Endothelial cell of umbilical vein (primary cell): ENCODE measurements around the gene CHAC1. TPM values are rescaled to one million over a fixed set of nuclear protein-coding genes. Genes with fewer than 3 reads are reported as not detected.

Experiments used
- BruUV-seq: library from RNA; stranded (reverse); fragments of 400-500 nt; replicated peaks from 2 replicates; lab custom pipeline; 2021; lab: Mats Ljungman, UMichigan
- CTCF ChIA-PET: fragments of 300-600, 350-600 bp; sonication (Branson Sonifier 250); formaldehyde crosslinking; loops from one replicate; lab custom pipeline; 2021; ENCODE audit warnings: antibody characterized with exemption, inconsistent platforms; lab: Charles Lee
- POLR2A ChIA-PET: fragments of 300-600, 350-600 bp; sonication (Branson Sonifier 250); formaldehyde crosslinking; loops from one replicate; lab custom pipeline; 2021; ENCODE audit warnings: antibody characterized with exemption, inconsistent platforms; lab: Charles Lee
- DNase-seq: peaks from one replicate; pipeline ENCODE4 v3.0.0-alpha.2; 2011; ENCODE audit warnings: low read depth, low spot score
- FAIRE-seq: peaks from 2 replicates; lab custom pipeline; 2011; peaks lifted over from hg19 to GRCh38; lab: Jason Lieb, UNC
- H2AFZ ChIP-seq: 2 replicates; pipeline ENCODE4 v1.6.0; 2012; ENCODE audit warnings: low read depth, low read length, control low read depth, inconsistent platforms
- H3K27ac ChIP-seq: 2 replicates; pipeline ENCODE4 v1.5.1; 2011; ENCODE audit warnings: low read depth, mild to moderate bottlenecking, control low read depth, low read length, moderate library complexity; ENCODE audit not compliant: insufficient read depth
- H3K27me3 ChIP-seq, 2 experiments: 2 replicates each; pipeline versions ENCODE4 v1.6.0 to v1.6.1; 2011; ENCODE audit warnings: low read length in 2 of 2, mixed read lengths in 1 of 2; ENCODE audit not compliant: control insufficient read depth in 2 of 2, insufficient read depth in 2 of 2
- H3K36me3 ChIP-seq, 2 experiments: 2 replicates in 1 of 2; 3 replicates in 1 of 2; pipeline ENCODE4 v1.5.1; 2011; ENCODE audit warnings: low read length in 2 of 2, mild to moderate bottlenecking in 1 of 2, moderate library complexity in 1 of 2; ENCODE audit not compliant: control insufficient read depth in 2 of 2, insufficient read depth in 2 of 2; ENCODE audit errors: extremely low read depth in 1 of 2
- H3K4me1 ChIP-seq: 3 replicates; pipeline ENCODE4 v1.5.1; 2011; ENCODE audit warnings: mild to moderate bottlenecking, low read length; ENCODE audit not compliant: control insufficient read depth, insufficient read depth; ENCODE audit errors: extremely low read depth
- H3K4me2 ChIP-seq: 2 replicates; pipeline ENCODE4 v1.6.1; 2011; ENCODE audit warnings: low read length, control low read depth, mixed read lengths; ENCODE audit not compliant: insufficient read depth
- H3K4me3 ChIP-seq, 3 experiments: fragments of 200-600 bp in 1 of 3; sonication (generic), shearing (Covaris generic) in 1 of 3; replicated peaks in 1 of 3; 2 replicates each; pipeline ENCODE4 v1.5.1; 2011 to 2016; ENCODE audit warnings: control low read depth in 3 of 3, low read length in 3 of 3, mild to moderate bottlenecking in 2 of 3, inconsistent platforms in 1 of 3, low read depth in 1 of 3, moderate library complexity in 1 of 3; ENCODE audit not compliant: insufficient read depth in 1 of 3
- H3K79me2 ChIP-seq: 2 replicates; pipeline ENCODE4 v1.6.0; 2012; ENCODE audit warnings: low read length, inconsistent platforms; ENCODE audit not compliant: control insufficient read depth, insufficient read depth
- H3K9ac ChIP-seq: replicated peaks from 2 replicates; pipeline ENCODE3; 2011; ENCODE audit warnings: low read length, control low read depth; ENCODE audit not compliant: insufficient read depth; ENCODE audit errors: extremely low read depth
- H3K9me1 ChIP-seq: replicated peaks from 3 replicates; pipeline ENCODE4 v1.6.0; 2011; ENCODE audit warnings: mild to moderate bottlenecking, low read length; ENCODE audit not compliant: control insufficient read depth, insufficient read depth; ENCODE audit errors: extremely low read depth
- H3K9me3 ChIP-seq: replicated peaks from 2 replicates; pipeline ENCODE4 v1.5.1; 2012; ENCODE audit warnings: low read length, inconsistent platforms; ENCODE audit not compliant: control insufficient read depth, insufficient read depth
- H4K20me1 ChIP-seq: replicated peaks from 2 replicates; pipeline ENCODE3; 2011; ENCODE audit warnings: mild to moderate bottlenecking, low read length; ENCODE audit not compliant: control insufficient read depth, insufficient read depth; ENCODE audit errors: extremely low read depth
- EZH2 ChIP-seq: IDR thresholded peaks from 2 replicates; pipeline ENCODE4 v1.6.1; 2012; ENCODE audit warnings: borderline replicate concordance, low read depth, mild to moderate bottlenecking, moderate library complexity, low read length, inconsistent platforms; ENCODE audit not compliant: severe bottlenecking
- FOS ChIP-seq: IDR thresholded peaks from 2 replicates; pipeline ENCODE4 v1.6.1; 2011; ENCODE audit warnings: mild to moderate bottlenecking, low read length, moderate library complexity, borderline replicate concordance; ENCODE audit not compliant: insufficient read depth
- GATA2 ChIP-seq: IDR thresholded peaks from 2 replicates; pipeline ENCODE4 v1.7.0; 2011; ENCODE audit warnings: low read depth, mild to moderate bottlenecking, moderate library complexity, mixed read lengths, low read length; ENCODE audit not compliant: insufficient read length, insufficient read depth
- JUN ChIP-seq: IDR thresholded peaks from 2 replicates; pipeline ENCODE4 v1.6.1; 2011; ENCODE audit warnings: borderline replicate concordance, low read depth; ENCODE audit not compliant: insufficient read length, insufficient read depth
- MYC ChIP-seq: IDR thresholded peaks from one replicate; pipeline ENCODE4 v1.6.1; 2011; ENCODE audit warnings: mild to moderate bottlenecking, low read depth, low read length
- POLR2A ChIP-seq: IDR thresholded peaks from 2 replicates; pipeline ENCODE4 v1.6.1; 2012; ENCODE audit warnings: low read depth, mild to moderate bottlenecking, control low read depth, low read length
- POLR2AphosphoS5 ChIP-seq: IDR thresholded peaks from 2 replicates; pipeline ENCODE4 v1.6.1; 2012; ENCODE audit warnings: low read depth, mild to moderate bottlenecking, control low read depth, low read length, moderate library complexity; ENCODE audit not compliant: insufficient read depth
- dilution Hi-C: fragments of 300-500 bp; cut with MboI; formaldehyde crosslinking; loops from one replicate; pipeline ENCODE4 v1.15.0; 2019; ENCODE audit warnings: low sequenced_read_pairs; ENCODE audit not compliant: extremely low pct_ligation_motif_present
- intact Hi-C: fragments of 100-400 bp; cut with micrococcal nuclease; formaldehyde crosslinking; loops from one replicate; pipeline ENCODE4 v1.10.0; 2022
- polyA plus RNA-seq, 4 experiments: library from polyadenylated mRNA; depleted of rRNA in 3 of 4; stranded (reverse) in 3 of 4; unstranded in 1 of 4; fragments of >200 nt; gene quantifications; 2 replicates each; pipeline versions ENCODE4 v1.2.1 to v1.2.3, GENCODE V29; 2011 to 2012; ENCODE audit warnings: missing spikeins in 1 of 4
- total RNA-seq: library from RNA; stranded (reverse); gene quantifications from 2 replicates; pipeline ENCODE4 v1.2.3, GENCODE V29; 2021
- TF ChIP-seq, protein P1 (sequence below): IDR thresholded peaks from 2 replicates; pipeline ENCODE4 v1.6.1; 2011; ENCODE audit not compliant: insufficient read depth, insufficient read length
- TF ChIP-seq, protein P2 (sequence below), 2 donors: IDR thresholded peaks; 1 replicate in 1 of 2; 2 replicates in 1 of 2; pipeline ENCODE4 v1.5.1; 2011; ENCODE audit warnings: low read length in 2 of 2, mild to moderate bottlenecking in 2 of 2, moderate library complexity in 2 of 2, control low read depth in 1 of 2, inconsistent platforms in 1 of 2, low read depth in 1 of 2; ENCODE audit not compliant: insufficient read depth in 1 of 2; ENCODE audit errors: extremely low read depth in 1 of 2

Gene CHAC1
- total and polyA plus RNA-seq, 2 donors (not counting 3 experiments of a cell fraction or from before 2014, with no cell fraction given), result 4.6 to 25.7 TPM

DNA sequence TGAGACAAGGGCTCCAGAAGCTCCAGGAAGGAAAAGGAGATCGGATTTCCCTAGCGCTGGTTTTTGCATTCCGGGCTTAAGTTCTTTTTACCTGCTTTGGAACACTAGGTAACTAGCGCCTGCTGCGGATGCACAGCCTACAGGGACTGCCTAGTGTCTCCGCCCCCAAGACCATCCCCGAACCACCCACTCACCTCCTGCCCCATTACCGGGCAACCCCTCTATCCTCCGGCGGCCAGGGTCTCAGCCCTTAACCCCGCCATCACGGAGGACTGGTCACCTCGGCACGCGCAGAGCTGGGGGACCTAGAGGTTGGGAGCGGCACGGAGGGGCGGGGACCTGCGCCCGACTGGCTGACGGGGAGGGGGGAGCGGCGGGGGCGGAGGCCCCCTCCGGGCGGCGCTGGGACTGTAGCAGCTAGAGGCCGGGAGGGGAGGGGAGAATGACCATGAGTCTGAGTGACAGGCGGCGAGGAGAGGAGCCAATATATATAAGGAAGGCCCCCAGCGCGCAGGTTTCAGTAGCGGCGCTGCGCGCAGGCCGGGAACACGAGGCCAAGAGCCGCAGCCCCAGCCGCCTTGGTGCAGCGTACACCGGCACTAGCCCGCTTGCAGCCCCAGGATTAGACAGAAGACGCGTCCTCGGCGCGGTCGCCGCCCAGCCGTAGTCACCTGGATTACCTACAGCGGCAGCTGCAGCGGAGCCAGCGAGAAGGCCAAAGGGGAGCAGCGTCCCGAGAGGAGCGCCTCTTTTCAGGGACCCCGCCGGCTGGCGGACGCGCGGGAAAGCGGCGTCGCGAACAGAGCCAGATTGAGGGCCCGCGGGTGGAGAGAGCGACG, 24.2 kb upstream of the CHAC1 start, which contains the start of gene DLL4:
Gene DLL4, plus strand, starts transcription at position 520 of the 839 bp plus-strand sequence. CDS start 329 bp downstream, outside the sequence.
- Histone ChIP-seq H3K9me3 (no peaks in the 10 kb centered on the region), H3K4me3 (peak within 1 kb of the TSS; percentile 0 to 89 (median 56)), H2AFZ (peak within 1 kb of the TSS; percentile 67), H3K27ac (no peak within 1 kb of the TSS), H3K4me2 (peak within 1 kb of the TSS; percentile 35), H3K4me1 (peaks cover 25% of the 10 kb centered on the region), H4K20me1 (no peaks in the 10 kb centered on the region), H3K79me2 (no peaks in the 10 kb centered on the region), H3K9ac (peak within 1 kb of the TSS; percentile 18), H3K27me3 (peaks cover 14 to 21% of the 10 kb centered on the region in 2 experiments), H3K36me3 (peaks cover 0 to 11% of the 10 kb centered on the region in 2 experiments), H3K9me1 (no peaks in the 10 kb centered on the region)
- dilution Hi-C loops, result no loop called here
- DNase-seq, result peak; percentile 94
- BruUV-seq, result no TSS peak
- ChIA-PET CTCF (interaction anchor here (2.0 to 12.4 kb wide), 5 partner anchors 12 to 255 kb away, joined by 11 to 260 read pairs (median 120); no protein-coding TSS in a partner anchor), POLR2A (interaction anchor here (0.6 to 4.2 kb wide), 15 partner anchors 10 to 107 kb away, joined by 3 to 79 read pairs (median 5); partner anchors contain the start of gene CHAC1)
- FAIRE-seq, result no peak
- intact Hi-C loops, result loop anchor here (1.0 kb wide), 3 partner anchors 11 to 89 kb away; no protein-coding TSS in a partner anchor
- TF ChIP-seq, protein P1, sequence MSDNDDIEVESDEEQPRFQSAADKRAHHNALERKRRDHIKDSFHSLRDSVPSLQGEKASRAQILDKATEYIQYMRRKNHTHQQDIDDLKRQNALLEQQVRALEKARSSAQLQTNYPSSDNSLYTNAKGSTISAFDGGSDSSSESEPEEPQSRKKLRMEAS, result no peak
- TF ChIP-seq FOS, result no peak
- TF ChIP-seq POLR2AphosphoS5, result peak; percentile 94
- TF ChIP-seq JUN, result no peak
- TF ChIP-seq, protein P2, sequence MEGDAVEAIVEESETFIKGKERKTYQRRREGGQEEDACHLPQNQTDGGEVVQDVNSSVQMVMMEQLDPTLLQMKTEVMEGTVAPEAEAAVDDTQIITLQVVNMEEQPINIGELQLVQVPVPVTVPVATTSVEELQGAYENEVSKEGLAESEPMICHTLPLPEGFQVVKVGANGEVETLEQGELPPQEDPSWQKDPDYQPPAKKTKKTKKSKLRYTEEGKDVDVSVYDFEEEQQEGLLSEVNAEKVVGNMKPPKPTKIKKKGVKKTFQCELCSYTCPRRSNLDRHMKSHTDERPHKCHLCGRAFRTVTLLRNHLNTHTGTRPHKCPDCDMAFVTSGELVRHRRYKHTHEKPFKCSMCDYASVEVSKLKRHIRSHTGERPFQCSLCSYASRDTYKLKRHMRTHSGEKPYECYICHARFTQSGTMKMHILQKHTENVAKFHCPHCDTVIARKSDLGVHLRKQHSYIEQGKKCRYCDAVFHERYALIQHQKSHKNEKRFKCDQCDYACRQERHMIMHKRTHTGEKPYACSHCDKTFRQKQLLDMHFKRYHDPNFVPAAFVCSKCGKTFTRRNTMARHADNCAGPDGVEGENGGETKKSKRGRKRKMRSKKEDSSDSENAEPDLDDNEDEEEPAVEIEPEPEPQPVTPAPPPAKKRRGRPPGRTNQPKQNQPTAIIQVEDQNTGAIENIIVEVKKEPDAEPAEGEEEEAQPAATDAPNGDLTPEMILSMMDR (IDR thresholded peaks at IDR 0.05; ENCODE audit: extremely low read depth in 1 of 2, insufficient read depth in 1 of 2, low read depth in 1 of 2, low read length in 2 of 2), result peak in 1 of 2 donors; percentile 7
- peak; percentile 8 for TF ChIP-seq EZH2
- TF ChIP-seq GATA2, result no peak
- peak; percentile 99 for TF ChIP-seq POLR2A
- no peak for TF ChIP-seq MYC
